ENCODE measurements around the gene RHCE. TPM values are rescaled to one million over a fixed set of nuclear protein-coding genes. Genes with fewer than 3 reads are reported as not detected.
A peak's percentile ranks its signal among the peaks of the same experiment; 100 is the strongest.

Gene RHCE
- total and polyA plus RNA-seq, 9 of the 15 experiments (the other 6 are each of a cell fraction or from before 2014, with no cell fraction given): 5.4 to 31.5 (median 12.6) TPM

GRCh38 chr1:25430073-25430966, 9.7 kb upstream of the RHCE start, which contains the start of gene MACO1 (continued):
- no peak for TF ChIP-seq NR0B1 (IDR thresholded peaks at IDR 0.05; ENCODE audit: partially characterized antibody)
- peak; percentile 61; the same call in 1 of the 2 replicates for TF ChIP-seq BACH1 (tag; IDR thresholded peaks at IDR 0.05)
- no peak for TF ChIP-seq YBX1 (IDR thresholded peaks at IDR 0.05)
- no peak for TF ChIP-seq NR3C1 (CRISPR knock-in tag; IDR thresholded peaks at IDR 0.05)
- TF ChIP-seq ZNF696 (CRISPR knock-in tag; conservative IDR thresholded peaks at IDR 0.05): no peak
- no peak for TF ChIP-seq SAFB2 (IDR thresholded peaks at IDR 0.05; ENCODE audit: borderline replicate concordance, low read depth, low read length, severe bottlenecking)
- TF ChIP-seq MTA1 (IDR thresholded peaks at IDR 0.05; ENCODE audit: borderline replicate concordance): no peak
- TF ChIP-seq KDM2B (CRISPR knock-in tag; IDR thresholded peaks at IDR 0.05): peak; percentile 41; the same call in 1 of the 2 replicates
- TF ChIP-seq ZNF79 (CRISPR knock-in tag; IDR thresholded peaks at IDR 0.05; ENCODE audit: low read depth): no peak
- TF ChIP-seq MCM5 (IDR thresholded peaks at IDR 0.05; ENCODE audit: low read depth): no peak
- no peak for TF ChIP-seq FUS (optimal IDR thresholded peaks at IDR 0.05; ENCODE audit: low read depth, low read length)
- TF ChIP-seq NR1H2 (CRISPR knock-in tag; IDR thresholded peaks at IDR 0.05): no peak
- no peak for TF ChIP-seq MYBL2 (IDR thresholded peaks at IDR 0.05; ENCODE audit: low read depth)
- TF ChIP-seq MYBL2 (CRISPR knock-in tag; IDR thresholded peaks at IDR 0.05; ENCODE audit: borderline replicate concordance): no peak
- TF ChIP-seq ZNF146 (CRISPR knock-in tag; IDR thresholded peaks at IDR 0.05; ENCODE audit: unreplicated experiment): no peak
- TF ChIP-seq CBX8 (IDR thresholded peaks at IDR 0.05; ENCODE audit: borderline replicate concordance, extremely low read depth, low read depth, low read length, poor library complexity, severe bottlenecking): no peak
- TF ChIP-seq RAD21 (CRISPR knock-in tag; conservative IDR thresholded peaks at IDR 0.05 in 1 of 2, IDR thresholded peaks at IDR 0.05 in 1 of 2): 0 out of 4 replicates have a peak, but pooled peaks of 1 of the 2 experiments have one; percentile 3
- 0 out of 2 replicates have a peak, but pooled peaks have one; percentile 50 for TF ChIP-seq ZNF24 (IDR thresholded peaks at IDR 0.05)
- no peak for TF ChIP-seq THRB (CRISPR knock-in tag; conservative IDR thresholded peaks at IDR 0.05)
- TF ChIP-seq HBP1 (CRISPR knock-in tag; IDR thresholded peaks at IDR 0.05): 0 out of 2 replicates have a peak, but pooled peaks have one; percentile 68

Data from K562 (cell line).